ENCODE measurements around the gene ATP8B1. TPM values are rescaled to one million over a fixed set of nuclear protein-coding genes. Genes with fewer than 3 reads are reported as not detected.

Gene ATP8B1
- total and polyA plus RNA-seq, 2 donors (not counting 1 experiment from before 2014, with no cell fraction given): 109 to 125 TPM

GRCh38 chr18:57670046-57670445 is 133.1 kb downstream of the ATP8B1 start:
- no peak for TF ChIP-seq CTCF (conservative IDR thresholded peaks at IDR 0.05 in 1 of 2, IDR thresholded peaks at IDR 0.05 in 1 of 2; ENCODE audit: low read depth in 1 of 2, low read length in 2 of 2)
- no peak for TF ChIP-seq EZH2 (IDR thresholded peaks at IDR 0.05; ENCODE audit: low read length, missing control alignments)
- DNase-seq (ENCODE audit: low read depth in 2 of 2): no peak
- H3K9ac ChIP-seq (ENCODE audit: insufficient read depth, low read length): no peak overlapping the region
- H3K36me3 ChIP-seq (ENCODE audit: control insufficient read depth, insufficient read depth, low read length): peaks cover 31% of the 10 kb centered on the region
- no peaks in the 10 kb centered on the region for H3K27me3 ChIP-seq (ENCODE audit: control insufficient read depth, insufficient read depth, low read length)
- H3K79me2 ChIP-seq (ENCODE audit: control insufficient read depth, insufficient read depth, low read length): peaks cover 21% of the 10 kb centered on the region
- peaks cover 1% of the 10 kb centered on the region for H3K9me3 ChIP-seq (ENCODE audit: control insufficient read depth, insufficient read depth, low read depth, low read length)
- no peak overlapping the region for H3K27ac ChIP-seq (ENCODE audit: insufficient read depth, low read length)
- H3K4me1 ChIP-seq (ENCODE audit: control insufficient read depth, extremely low read depth, insufficient read depth, low read length): no peaks in the 10 kb centered on the region
- no peak overlapping the region for H3K4me3 ChIP-seq (replicated peaks in 1 of 4; ENCODE audit: control extremely low read depth in 1 of 4, insufficient read depth in 1 of 4, low read depth in 3 of 4, low read length in 4 of 4)
- no peak overlapping the region for H2AFZ ChIP-seq (ENCODE audit: low read length)
- no peaks in the 10 kb centered on the region for H4K20me1 ChIP-seq (ENCODE audit: control insufficient read depth, extremely low read depth, insufficient read depth, low read length)
- no peak overlapping the region for H3K4me2 ChIP-seq (ENCODE audit: extremely low read depth, insufficient read depth, low read length)

- H3K36me3 ChIP-seq (ENCODE audit: control insufficient read depth, insufficient read depth, low read length): peaks cover 20% of the 10 kb centered on the region
- H3K27me3 ChIP-seq (ENCODE audit: control insufficient read depth, insufficient read depth, low read length): no peaks in the 10 kb centered on the region
Measured at GRCh38 chr18:57668021-57668420, 135.1 kb downstream of the ATP8B1 start.

GRCh38 chr18:57666818-57667497 is 136.2 kb downstream of the ATP8B1 start:
- H3K79me2 ChIP-seq (ENCODE audit: control insufficient read depth, insufficient read depth, low read length): peaks cover 21% of the 10 kb centered on the region
- H3K27ac ChIP-seq (ENCODE audit: insufficient read depth, low read length): no peak overlapping the region

More at GRCh38 chr18:57668021-57668420, 135.1 kb downstream of the ATP8B1 start:
- DNase-seq (ENCODE audit: low read depth in 2 of 2): no peak
- no peak overlapping the region for H3K4me2 ChIP-seq (ENCODE audit: extremely low read depth, insufficient read depth, low read length)
- no peak overlapping the region for H2AFZ ChIP-seq (ENCODE audit: low read length)
- no peak overlapping the region for H3K9ac ChIP-seq (ENCODE audit: insufficient read depth, low read length)
- TF ChIP-seq EZH2 (IDR thresholded peaks at IDR 0.05; ENCODE audit: low read length, missing control alignments): no peak
- TF ChIP-seq CTCF (conservative IDR thresholded peaks at IDR 0.05 in 1 of 2, IDR thresholded peaks at IDR 0.05 in 1 of 2; ENCODE audit: low read depth in 1 of 2, low read length in 2 of 2): no peak
- peaks cover 21% of the 10 kb centered on the region for H3K79me2 ChIP-seq (ENCODE audit: control insufficient read depth, insufficient read depth, low read length)
- H3K4me3 ChIP-seq (replicated peaks in 1 of 4; ENCODE audit: control extremely low read depth in 1 of 4, insufficient read depth in 1 of 4, low read depth in 3 of 4, low read length in 4 of 4): no peak overlapping the region
- no peak overlapping the region for H3K27ac ChIP-seq (ENCODE audit: insufficient read depth, low read length)
- H4K20me1 ChIP-seq (ENCODE audit: control insufficient read depth, extremely low read depth, insufficient read depth, low read length): no peaks in the 10 kb centered on the region
- H3K4me1 ChIP-seq (ENCODE audit: control insufficient read depth, extremely low read depth, insufficient read depth, low read length): no peaks in the 10 kb centered on the region
- peaks cover under 1% of the 10 kb centered on the region for H3K9me3 ChIP-seq (ENCODE audit: control insufficient read depth, insufficient read depth, low read depth, low read length)

More at GRCh38 chr18:57666818-57667497, 136.2 kb downstream of the ATP8B1 start:
- Histone ChIP-seq H3K4me1 (ENCODE audit: control insufficient read depth, extremely low read depth, insufficient read depth, low read length) (no peaks in the 10 kb centered on the region), H3K9ac (ENCODE audit: insufficient read depth, low read length) (no peak overlapping the region), H3K9me3 (ENCODE audit: control insufficient read depth, insufficient read depth, low read depth, low read length) (no peaks in the 10 kb centered on the region), H4K20me1 (ENCODE audit: control insufficient read depth, extremely low read depth, insufficient read depth, low read length) (no peaks in the 10 kb centered on the region), H3K27me3 (ENCODE audit: control insufficient read depth, insufficient read depth, low read length) (no peaks in the 10 kb centered on the region), H2AFZ (ENCODE audit: low read length) (no peak overlapping the region), H3K36me3 (ENCODE audit: control insufficient read depth, insufficient read depth, low read length) (peaks cover 19% of the 10 kb centered on the region), H3K4me3 (replicated peaks in 1 of 4; ENCODE audit: control extremely low read depth in 1 of 4, insufficient read depth in 1 of 4, low read depth in 3 of 4, low read length in 4 of 4) (no peak overlapping the region), H3K4me2 (ENCODE audit: extremely low read depth, insufficient read depth, low read length) (no peak overlapping the region)
- peak; percentile 19 to 79 for DNase-seq (ENCODE audit: low read depth in 2 of 2)
- TF ChIP-seq CTCF (conservative IDR thresholded peaks at IDR 0.05 in 1 of 2, IDR thresholded peaks at IDR 0.05 in 1 of 2; ENCODE audit: low read depth in 1 of 2, low read length in 2 of 2) (no peak), EZH2 (IDR thresholded peaks at IDR 0.05; ENCODE audit: low read length, missing control alignments) (no peak)

All from fibroblast of lung (primary cell).